OCI-M1 (cell line): ENCODE data around the gene FRG1.
"Not testable (repeated sequence)": the region's sequence is repeated elsewhere in the genome, so short reads cannot be mapped to it uniquely, and the experiment has no call there.

Experiments used
- DNase-seq: peaks from one replicate; lab custom pipeline; 2025; lab: John Stamatoyannopoulos, UW

The FRG1 gene

GRCh38 chr4:189985651-189986243 is 45.1 kb downstream of the FRG1 start:
- DNase-seq: not testable (repeated sequence)

- DNase-seq: no peak
Observed at GRCh38 chr4:189988877-189989431, 48.3 kb downstream of the FRG1 start.

GRCh38 chr4:189989941-189990340 is 49.3 kb downstream of the FRG1 start:
- DNase-seq: not testable (repeated sequence)
